Measurements from ENCODE around the gene ACACB.
A peak's percentile ranks its signal among the peaks of the same experiment; 100 is the strongest.

ACACB gene

DNA sequence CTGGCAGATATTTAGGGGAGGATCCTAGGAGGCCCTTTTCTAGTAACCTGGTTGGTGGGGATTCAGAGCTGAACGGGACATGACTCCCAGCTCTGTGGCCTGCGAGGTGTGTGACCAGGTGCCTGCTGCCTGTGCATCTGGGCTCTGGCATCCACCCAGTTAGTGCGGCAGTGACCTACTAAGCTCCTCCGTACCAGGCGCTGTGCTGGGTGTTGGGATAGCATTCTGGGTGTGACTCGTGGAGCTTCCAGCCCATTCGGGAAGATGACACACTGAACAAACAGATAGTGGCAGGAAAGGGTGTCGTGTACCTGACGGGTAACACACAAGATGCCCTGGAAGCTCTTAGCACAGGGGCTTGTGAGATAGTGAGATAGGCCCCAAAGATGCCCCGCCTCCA, 80.9 kb downstream of the ACACB start:
- no peak overlapping the region for H3K4me3 Mint-ChIP-seq
- H3K9me3 Mint-ChIP-seq, result no peaks in the 10 kb centered on the region
- H3K4me1 Mint-ChIP-seq, result no peaks in the 10 kb centered on the region
- H3K27ac Mint-ChIP-seq, result no peak overlapping the region
- ATAC-seq (no peak), DNase-seq (ENCODE audit: low spot score in 2 of 2) (no peak)
- no peaks in the 10 kb centered on the region for H3K36me3 Mint-ChIP-seq

DNA sequence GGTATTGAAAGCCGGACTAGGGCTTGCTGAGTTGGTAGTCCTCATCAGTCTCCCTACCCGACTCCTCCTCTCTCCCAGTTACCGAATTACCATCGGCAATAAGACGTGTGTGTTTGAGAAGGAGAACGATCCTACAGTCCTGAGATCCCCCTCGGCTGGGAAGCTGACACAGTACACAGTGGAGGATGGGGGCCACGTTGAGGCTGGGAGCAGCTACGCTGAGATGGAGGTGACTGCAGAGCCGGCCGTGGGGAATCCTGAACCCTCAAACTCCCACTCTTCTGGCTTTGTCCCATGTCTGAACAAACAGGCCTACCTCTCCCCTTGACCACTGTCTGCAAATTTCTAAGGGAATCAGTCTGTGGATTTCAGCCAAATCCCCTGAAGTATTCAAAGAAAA, 82.9 kb downstream of the ACACB start:
- ATAC-seq (no peak), DNase-seq (ENCODE audit: low spot score in 2 of 2) (no peak)
- Mint-ChIP-seq H3K4me1 (no peaks in the 10 kb centered on the region), H3K9me3 (no peaks in the 10 kb centered on the region), H3K36me3 (no peaks in the 10 kb centered on the region), H3K27ac (no peak overlapping the region), H3K4me3 (no peak overlapping the region)

DNA sequence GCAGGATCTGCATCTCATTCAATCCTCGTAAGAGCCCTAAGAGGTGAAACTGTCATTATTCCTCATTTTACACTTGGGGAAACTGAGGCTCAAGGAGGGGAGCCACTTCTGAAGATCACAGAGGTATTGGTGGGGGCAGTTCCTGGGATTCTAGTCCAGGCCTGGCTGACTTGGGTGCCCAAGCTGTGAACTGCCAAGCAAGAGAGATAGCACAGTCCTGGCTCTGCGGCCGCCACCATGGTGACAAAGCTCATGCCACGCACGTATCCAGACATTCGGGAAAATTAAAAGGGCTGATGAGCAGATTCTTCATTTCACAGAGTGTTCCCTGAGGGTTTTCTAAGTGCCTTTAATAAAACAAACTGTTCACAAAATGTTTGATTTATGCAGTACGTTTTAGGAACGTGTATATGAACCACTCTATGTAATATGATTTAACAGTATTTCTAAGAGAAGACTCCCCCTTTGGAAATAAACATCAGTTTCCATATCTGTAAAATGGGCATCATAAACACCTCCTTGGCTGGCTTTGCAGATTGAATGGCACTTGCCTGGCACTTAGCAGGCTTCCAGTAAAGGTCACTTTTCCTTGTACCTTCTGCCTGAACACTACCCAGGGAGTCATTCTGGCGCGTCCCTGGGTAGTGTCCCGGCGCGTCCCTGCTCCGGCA, 84.6 kb downstream of the ACACB start:
- no peaks in the 10 kb centered on the region for H3K4me1 Mint-ChIP-seq
- no peak overlapping the region for H3K27ac Mint-ChIP-seq
- ATAC-seq, result no peak
- DNase-seq (ENCODE audit: low spot score in 2 of 2), result no peak
- H3K36me3 Mint-ChIP-seq, result no peaks in the 10 kb centered on the region
- H3K9me3 Mint-ChIP-seq, result no peaks in the 10 kb centered on the region
- no peak overlapping the region for H3K4me3 Mint-ChIP-seq

DNA sequence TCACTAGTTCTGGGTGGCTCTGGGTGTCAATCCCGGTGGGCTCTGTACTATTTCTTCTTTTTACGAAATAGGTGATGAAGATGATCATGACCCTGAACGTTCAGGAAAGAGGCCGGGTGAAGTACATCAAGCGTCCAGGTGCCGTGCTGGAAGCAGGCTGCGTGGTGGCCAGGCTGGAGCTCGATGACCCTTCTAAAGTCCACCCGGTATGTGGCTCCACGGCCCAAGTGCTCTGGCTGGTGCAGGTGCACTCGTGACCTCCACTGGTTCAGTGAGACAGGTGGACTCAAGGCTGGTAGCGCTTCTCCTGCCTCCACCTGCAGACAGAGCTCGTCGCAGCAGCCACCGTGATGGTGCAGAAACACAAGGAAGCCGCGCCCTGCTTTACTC, 85.1 kb downstream of the ACACB start:
- H3K27ac Mint-ChIP-seq, result no peak overlapping the region
- no peaks in the 10 kb centered on the region for H3K4me1 Mint-ChIP-seq
- H3K36me3 Mint-ChIP-seq, result peaks cover 1% of the 10 kb centered on the region
- H3K9me3 Mint-ChIP-seq, result no peaks in the 10 kb centered on the region
- no peak for DNase-seq (ENCODE audit: low spot score in 2 of 2)
- ATAC-seq, result peak; percentile 21
- no peak overlapping the region for H3K4me3 Mint-ChIP-seq

DNA sequence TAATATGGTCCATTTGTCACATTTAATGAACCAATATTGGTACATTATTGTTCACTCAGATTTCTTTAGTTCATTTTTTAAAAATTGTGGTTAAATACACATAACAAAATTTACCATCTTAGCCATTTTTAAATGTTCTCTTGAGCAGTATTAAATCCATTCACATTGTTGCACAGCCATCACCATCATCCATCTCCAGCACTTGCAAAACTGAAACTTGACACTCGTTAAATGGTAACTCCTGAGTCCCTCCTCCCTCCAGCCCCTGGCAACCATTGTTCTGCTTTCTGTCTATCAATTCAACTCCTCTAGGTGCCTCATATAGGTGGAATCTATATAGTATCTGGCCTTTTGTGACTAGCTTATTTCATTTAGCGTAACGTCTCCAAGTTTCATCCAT, 86.4 kb downstream of the ACACB start:
- H3K4me1 Mint-ChIP-seq, result no peaks in the 10 kb centered on the region
- H3K4me3 Mint-ChIP-seq, result no peak overlapping the region
- ATAC-seq (no peak), DNase-seq (ENCODE audit: low spot score in 2 of 2) (no peak)
- H3K36me3 Mint-ChIP-seq, result peaks cover 8% of the 10 kb centered on the region
- no peaks in the 10 kb centered on the region for H3K9me3 Mint-ChIP-seq
- no peak overlapping the region for H3K27ac Mint-ChIP-seq

DNA sequence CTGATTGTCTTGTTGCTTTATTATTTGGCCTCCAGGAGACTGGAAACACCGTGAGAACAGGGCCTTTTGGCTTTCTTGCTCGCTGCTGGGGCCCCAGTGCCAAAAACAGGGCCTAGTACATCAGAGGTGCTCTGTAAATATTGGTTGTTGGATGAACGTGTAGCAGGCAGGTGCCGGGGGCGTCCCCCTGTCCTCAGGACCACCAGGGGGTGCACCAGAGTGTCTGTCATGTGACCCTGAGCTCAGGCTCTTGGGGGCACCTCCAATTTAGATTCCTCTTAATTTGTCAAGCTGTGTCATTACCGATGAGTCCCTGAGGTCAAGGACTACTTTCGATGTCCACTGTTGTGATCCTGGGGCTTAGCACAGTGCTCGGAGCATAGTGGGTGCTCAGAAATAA, 87.1 kb downstream of the ACACB start:
- ATAC-seq, result no peak
- Mint-ChIP-seq H3K27ac (no peak overlapping the region), H3K36me3 (peaks cover 8% of the 10 kb centered on the region)

DNA sequence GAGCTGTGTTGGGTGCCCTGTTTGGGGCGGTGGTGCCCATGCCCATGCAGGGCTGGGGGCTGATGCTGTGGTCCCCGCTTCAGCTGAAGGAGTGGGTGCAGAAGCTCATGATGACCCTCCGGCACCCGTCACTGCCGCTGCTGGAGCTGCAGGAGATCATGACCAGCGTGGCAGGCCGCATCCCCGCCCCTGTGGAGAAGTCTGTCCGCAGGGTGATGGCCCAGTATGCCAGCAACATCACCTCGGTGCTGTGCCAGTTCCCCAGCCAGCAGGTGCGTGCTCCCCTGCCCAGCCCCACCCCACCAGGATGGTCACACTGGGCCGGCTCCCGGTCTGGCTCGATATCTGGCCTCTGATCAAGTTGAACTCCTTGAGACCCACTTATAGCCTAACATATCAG, 92.7 kb downstream of the ACACB start:
- Mint-ChIP-seq H3K4me3 (no peak overlapping the region), H3K9me3 (no peaks in the 10 kb centered on the region), H3K36me3 (peaks cover 8% of the 10 kb centered on the region), H3K27ac (no peak overlapping the region), H3K4me1 (no peaks in the 10 kb centered on the region)
- ATAC-seq, result no peak
- no peak for DNase-seq (ENCODE audit: low spot score in 2 of 2)

More for the DNA sequence above, 87.1 kb downstream of the ACACB start:
- Mint-ChIP-seq H3K4me1 (no peaks in the 10 kb centered on the region), H3K4me3 (no peak overlapping the region), H3K9me3 (no peaks in the 10 kb centered on the region)
- DNase-seq (ENCODE audit: low spot score in 2 of 2), result no peak

DNA sequence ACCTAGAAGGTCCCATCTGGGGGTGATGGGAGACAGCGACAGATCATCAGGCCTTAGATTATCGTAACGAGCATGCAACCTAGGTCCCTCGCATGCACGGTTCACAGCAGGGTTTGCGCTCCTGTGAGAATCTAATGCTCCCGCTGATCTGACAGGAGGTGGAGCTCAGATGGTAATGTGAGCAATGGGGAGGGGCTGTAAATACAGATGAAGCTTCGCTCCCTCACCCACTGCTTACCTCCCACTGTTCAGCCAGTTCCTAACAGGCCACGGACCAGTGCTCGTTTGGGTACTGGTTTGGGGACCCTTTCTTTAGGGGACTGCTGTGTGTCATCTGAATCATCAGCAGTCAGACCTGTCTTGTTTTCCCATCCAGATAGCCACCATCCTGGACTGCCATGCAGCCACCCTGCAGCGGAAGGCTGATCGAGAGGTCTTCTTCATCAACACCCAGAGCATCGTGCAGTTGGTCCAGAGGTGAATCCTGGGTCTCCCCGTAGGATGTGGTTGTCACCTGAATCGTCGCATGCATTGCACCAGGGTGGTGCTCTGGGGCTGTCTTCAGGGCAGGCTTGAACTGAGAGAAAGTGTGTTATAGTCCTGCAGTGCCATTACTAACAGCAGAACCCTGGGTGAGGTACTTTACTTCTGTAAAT, 96.2 kb downstream of the ACACB start:
- ATAC-seq (no peak), DNase-seq (ENCODE audit: low spot score in 2 of 2) (no peak)
- Mint-ChIP-seq H3K9me3 (no peaks in the 10 kb centered on the region), H3K4me3 (no peak overlapping the region), H3K27ac (no peak overlapping the region), H3K4me1 (no peaks in the 10 kb centered on the region), H3K36me3 (no peaks in the 10 kb centered on the region)

DNA sequence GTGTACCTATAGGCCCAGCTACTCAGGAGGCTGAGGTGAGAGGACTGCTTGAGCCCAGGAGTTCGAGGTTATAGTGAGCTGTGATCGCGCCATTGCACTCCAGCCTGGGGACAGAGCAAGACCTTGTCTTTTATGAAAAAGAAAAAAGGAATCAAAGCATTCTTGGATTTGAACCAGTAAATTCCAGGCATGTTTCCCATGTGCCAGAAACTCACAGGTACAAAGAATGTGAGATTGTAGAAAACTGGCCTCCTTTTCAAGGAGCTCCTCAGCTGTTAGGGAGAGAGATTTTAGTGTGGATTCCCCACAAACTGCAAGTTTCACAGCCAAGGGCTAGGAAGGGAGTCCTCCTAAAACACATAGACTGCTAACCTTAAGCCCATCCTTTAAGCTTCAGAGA, 97.7 kb downstream of the ACACB start:
- H3K27ac Mint-ChIP-seq, result no peak overlapping the region
- DNase-seq (ENCODE audit: low spot score in 2 of 2), result no peak
- no peak overlapping the region for H3K4me3 Mint-ChIP-seq
- H3K9me3 Mint-ChIP-seq, result no peaks in the 10 kb centered on the region
- H3K4me1 Mint-ChIP-seq, result no peaks in the 10 kb centered on the region
- ATAC-seq, result no peak
- no peaks in the 10 kb centered on the region for H3K36me3 Mint-ChIP-seq

DNA sequence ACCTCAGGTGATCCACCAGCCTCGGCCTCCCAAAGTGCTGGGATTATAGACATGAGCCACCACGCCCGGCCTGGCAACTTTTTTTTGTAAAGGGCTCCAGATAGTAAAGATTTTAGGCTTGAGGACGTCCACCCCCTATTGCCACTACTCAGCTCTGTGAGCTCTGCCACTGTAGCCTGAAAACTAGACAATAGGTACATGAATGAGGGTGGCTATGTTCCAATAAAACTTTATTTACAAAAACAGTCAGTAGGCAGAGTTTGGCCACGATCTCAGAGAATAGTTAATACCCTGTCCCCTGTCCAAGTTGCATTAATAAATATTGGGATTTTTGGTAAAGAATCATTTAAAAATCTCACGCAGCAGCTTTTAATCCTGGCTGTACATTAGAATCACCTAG, 102.6 kb downstream of the ACACB start:
- no peaks in the 10 kb centered on the region for H3K9me3 Mint-ChIP-seq
- ATAC-seq, result no peak
- H3K4me3 Mint-ChIP-seq, result no peak overlapping the region

DNA sequence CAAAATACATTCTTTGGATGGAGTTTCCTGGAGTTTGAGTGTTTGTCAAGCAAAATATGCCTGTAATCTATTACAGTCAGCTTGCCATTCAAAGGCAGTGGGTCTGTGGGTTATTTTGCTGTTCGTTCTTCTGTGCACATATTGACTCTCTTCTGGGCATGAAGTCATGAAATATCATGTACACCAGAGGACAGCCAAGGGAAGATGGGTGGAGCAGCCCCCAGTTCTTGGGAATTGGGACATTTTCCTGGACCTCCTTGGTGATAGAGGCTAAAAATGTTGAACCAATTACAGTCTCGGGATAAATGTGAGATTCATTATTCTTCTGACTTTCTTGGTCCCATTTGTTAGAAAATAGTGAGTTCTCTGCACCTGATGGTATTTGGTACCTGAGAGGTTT, 103.6 kb downstream of the ACACB start:
- no peak overlapping the region for H3K4me3 Mint-ChIP-seq
- no peaks in the 10 kb centered on the region for H3K4me1 Mint-ChIP-seq
- DNase-seq (ENCODE audit: low spot score in 2 of 2) (no peak), ATAC-seq (no peak)
- no peaks in the 10 kb centered on the region for H3K36me3 Mint-ChIP-seq
- H3K9me3 Mint-ChIP-seq, result no peaks in the 10 kb centered on the region
- no peak overlapping the region for H3K27ac Mint-ChIP-seq

More for the DNA sequence above, 102.6 kb downstream of the ACACB start:
- H3K36me3 Mint-ChIP-seq, result no peaks in the 10 kb centered on the region
- no peak overlapping the region for H3K27ac Mint-ChIP-seq
- DNase-seq (ENCODE audit: low spot score in 2 of 2), result no peak
- H3K4me1 Mint-ChIP-seq, result no peaks in the 10 kb centered on the region

DNA sequence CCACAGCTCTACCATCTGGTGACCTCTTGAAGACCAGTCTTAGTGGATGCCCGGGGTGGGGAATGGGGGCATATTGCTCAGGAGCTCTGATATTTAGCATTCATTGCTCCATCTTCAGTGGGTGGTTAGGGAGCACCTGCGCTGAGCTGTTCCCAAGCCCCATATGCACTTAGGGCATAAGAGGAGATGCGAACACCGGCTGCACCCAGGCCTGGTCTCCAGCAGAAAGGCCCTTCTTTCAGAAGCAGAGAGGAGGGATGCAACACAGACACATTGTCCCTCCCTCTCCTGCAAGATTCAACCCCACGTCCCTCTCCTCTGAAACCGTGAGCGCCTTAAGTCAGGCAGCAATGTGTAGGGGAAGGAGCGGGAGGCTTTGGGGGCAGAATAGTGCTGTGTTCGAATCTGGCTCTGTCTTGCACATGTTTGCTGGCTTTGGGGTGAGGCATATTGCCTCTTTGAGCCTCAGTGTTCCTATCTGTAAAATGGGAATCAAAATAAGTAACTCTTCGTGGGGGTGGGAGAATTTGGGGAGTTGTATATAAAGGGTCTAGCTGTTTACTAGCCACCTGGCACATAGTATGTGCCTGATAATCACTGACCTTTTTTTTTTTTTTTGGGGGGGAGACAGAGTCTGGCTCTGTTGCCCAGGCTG, 105.0 kb downstream of the ACACB start:
- Mint-ChIP-seq H3K27ac (no peak overlapping the region), H3K4me3 (no peak overlapping the region)

DNA sequence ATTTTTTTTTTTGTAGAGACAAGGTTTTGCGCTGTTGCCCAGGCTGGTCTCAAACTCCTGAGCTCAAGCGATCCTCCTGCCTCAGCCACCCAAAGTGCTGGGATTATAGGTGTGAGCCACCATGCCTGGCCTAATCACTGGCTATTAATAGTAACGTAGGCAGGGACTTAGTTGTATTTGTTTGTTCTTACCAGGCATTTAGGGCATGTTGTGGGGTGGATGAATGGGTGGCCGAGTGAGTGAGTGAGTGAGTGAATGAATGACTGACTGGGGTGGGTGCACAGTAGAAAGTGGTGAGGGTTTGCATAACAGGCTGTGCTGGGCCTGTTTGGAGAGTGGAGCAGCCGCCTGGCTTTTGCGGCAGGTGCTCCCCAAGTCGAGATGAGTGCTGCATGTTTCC, 105.7 kb downstream of the ACACB start:
- no peaks in the 10 kb centered on the region for H3K4me1 Mint-ChIP-seq
- H3K36me3 Mint-ChIP-seq, result no peaks in the 10 kb centered on the region
- H3K9me3 Mint-ChIP-seq, result no peaks in the 10 kb centered on the region
- ATAC-seq (no peak), DNase-seq (ENCODE audit: low spot score in 2 of 2) (no peak)
- no peak overlapping the region for H3K4me3 Mint-ChIP-seq
- no peak overlapping the region for H3K27ac Mint-ChIP-seq

More for the DNA sequence above, 105.0 kb downstream of the ACACB start:
- H3K36me3 Mint-ChIP-seq, result no peaks in the 10 kb centered on the region
- H3K4me1 Mint-ChIP-seq, result no peaks in the 10 kb centered on the region
- ATAC-seq, result no peak
- H3K9me3 Mint-ChIP-seq, result no peaks in the 10 kb centered on the region
- no peak for DNase-seq (ENCODE audit: low spot score in 2 of 2)

DNA sequence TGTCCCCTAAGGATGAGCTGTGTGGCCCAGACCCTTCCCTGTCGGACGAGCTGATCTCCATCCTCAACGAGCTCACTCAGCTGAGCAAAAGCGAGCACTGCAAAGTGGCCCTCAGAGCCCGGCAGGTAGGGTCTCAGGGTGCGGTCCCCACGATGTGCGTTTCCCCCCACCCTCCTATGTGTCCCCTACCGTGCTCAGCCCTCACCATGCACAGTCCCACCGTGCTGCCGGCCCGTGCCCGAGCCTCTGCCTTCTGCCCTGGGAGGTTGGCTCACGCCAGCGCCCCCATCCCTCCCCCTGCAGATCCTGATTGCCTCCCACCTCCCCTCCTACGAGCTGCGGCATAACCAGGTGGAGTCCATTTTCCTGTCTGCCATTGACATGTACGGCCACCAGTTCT, 106.1 kb downstream of the ACACB start:
- ATAC-seq (no peak), DNase-seq (ENCODE audit: low spot score in 2 of 2) (no peak)
- H3K4me3 Mint-ChIP-seq, result no peak overlapping the region
- H3K4me1 Mint-ChIP-seq, result no peaks in the 10 kb centered on the region
- no peaks in the 10 kb centered on the region for H3K9me3 Mint-ChIP-seq
- no peak overlapping the region for H3K27ac Mint-ChIP-seq
- no peaks in the 10 kb centered on the region for H3K36me3 Mint-ChIP-seq

DNA sequence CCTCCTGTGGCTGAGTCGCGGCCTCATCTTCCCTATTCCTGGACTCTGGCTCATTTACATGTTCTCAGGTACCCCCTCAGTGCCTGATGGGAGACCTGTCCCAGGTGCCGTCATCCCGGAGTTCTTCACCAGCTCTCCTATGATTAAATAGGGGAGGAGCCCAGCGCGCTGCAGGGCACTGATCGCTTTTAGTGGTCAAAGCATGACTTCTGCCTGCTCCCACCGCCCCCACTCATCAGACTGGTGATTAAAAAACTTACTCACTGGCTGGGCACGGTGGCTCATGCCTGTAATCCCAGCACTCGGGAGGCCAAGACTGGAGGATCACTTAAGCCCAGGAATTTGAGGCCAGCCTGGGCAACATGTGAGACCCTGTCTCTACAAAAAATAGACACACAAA, 106.8 kb downstream of the ACACB start:
- H3K36me3 Mint-ChIP-seq, result no peaks in the 10 kb centered on the region

DNA sequence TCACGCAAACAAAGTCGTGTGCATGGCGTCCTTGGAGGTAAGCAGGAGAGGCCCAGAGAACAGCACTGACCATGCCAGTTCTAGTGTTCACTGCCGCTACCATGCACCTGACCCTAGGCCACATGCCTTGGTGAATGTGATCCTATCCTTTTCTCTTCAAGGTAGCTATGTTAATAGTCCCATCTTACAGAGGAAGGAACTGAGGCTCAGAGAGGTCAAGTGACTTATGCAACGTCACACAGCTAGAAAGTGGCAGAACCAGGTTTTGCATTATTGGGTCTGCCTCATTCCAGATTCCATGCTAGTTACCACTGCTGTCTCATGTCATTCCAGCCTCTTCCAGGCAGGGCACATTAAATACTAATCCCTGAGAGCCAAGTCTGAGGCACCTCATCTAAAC, 107.5 kb downstream of the ACACB start:
- ATAC-seq, result no peak
- H3K4me3 Mint-ChIP-seq, result no peak overlapping the region
- DNase-seq (ENCODE audit: low spot score in 2 of 2), result no peak
- no peaks in the 10 kb centered on the region for H3K9me3 Mint-ChIP-seq
- H3K4me1 Mint-ChIP-seq, result no peaks in the 10 kb centered on the region
- H3K36me3 Mint-ChIP-seq, result no peaks in the 10 kb centered on the region
- H3K27ac Mint-ChIP-seq, result no peak overlapping the region

More for the DNA sequence above, 106.8 kb downstream of the ACACB start:
- DNase-seq (ENCODE audit: low spot score in 2 of 2) (no peak), ATAC-seq (no peak)
- Mint-ChIP-seq H3K9me3 (no peaks in the 10 kb centered on the region), H3K4me3 (no peak overlapping the region), H3K4me1 (no peaks in the 10 kb centered on the region), H3K27ac (no peak overlapping the region)
